Gastroesophageal sphincter (tissue), 3 donors: ENCODE measurements around the gene ADAMTSL3.

Source experiments
- CTCF ChIP-seq, 4 experiments: fragments of 200-600 bp in 2 of 4; fragments of 450-650 bp in 2 of 4; sonication (generic) in 1 of 4; IDR thresholded peaks; one replicate each; pipeline ENCODE4 v1.5.1; 2017 to 2019; ENCODE audit warnings: antibody characterized with exemption in 4 of 4, mild to moderate bottlenecking in 2 of 4, moderate library complexity in 2 of 4
- EP300 ChIP-seq: sonication (generic); formaldehyde crosslinking; IDR thresholded peaks from one replicate; pipeline ENCODE4 v1.6.1; 2017; ENCODE audit warnings: antibody characterized with exemption, mild to moderate bottlenecking
- POLR2A ChIP-seq, 2 donors: fragments of 450-650 bp; IDR thresholded peaks; one replicate each; pipeline ENCODE4 v1.6.1; 2017; ENCODE audit warnings: antibody characterized with exemption in 2 of 2, mild to moderate bottlenecking in 2 of 2, moderate library complexity in 1 of 2
- POLR2AphosphoS5 ChIP-seq: sonication (generic); formaldehyde crosslinking; IDR thresholded peaks from one replicate; pipeline ENCODE4 v1.6.1; 2017; ENCODE audit warnings: antibody characterized with exemption

- no peak for TF ChIP-seq POLR2A (IDR thresholded peaks at IDR 0.05)
- no peak for TF ChIP-seq EP300
- TF ChIP-seq CTCF (IDR thresholded peaks at IDR 0.05), result no peak
- TF ChIP-seq POLR2AphosphoS5, result no peak
Measured at GRCh38 chr15:83709811-83710210, 55.9 kb downstream of the ADAMTSL3 start.
